Measurements from ENCODE around the gene PCDH15. TPM values are rescaled to one million over a fixed set of nuclear protein-coding genes. Genes with fewer than 3 reads are reported as not detected.

PCDH15 gene
- total RNA-seq, 1 donor from 2014 or later = 21.7 TPM

- DNase-seq (ENCODE audit: low read depth, low spot score) = no peak
- Mint-ChIP-seq H3K27me3 (ENCODE audit: low read depth) (no peaks in the 10 kb centered on the region), H3K4me1 (no peaks in the 10 kb centered on the region), H3K36me3 (ENCODE audit: low read depth) (no peaks in the 10 kb centered on the region), H3K27ac (ENCODE audit: unreplicated experiment) (no peak overlapping the region), H3K4me3 (no peak overlapping the region), H3K9me3 (peaks cover 2% of the 10 kb centered on the region)
- TF ChIP-seq CTCF (conservative IDR thresholded peaks at IDR 0.05) = no peak
Observed at GRCh38 chr10:54065106-54065505, 735.9 kb downstream of the PCDH15 start.

GRCh38 chr10:54064215-54064614 is 736.8 kb downstream of the PCDH15 start:
- DNase-seq (ENCODE audit: low read depth, low spot score) = no peak
- Mint-ChIP-seq H3K27me3 (ENCODE audit: low read depth) (no peaks in the 10 kb centered on the region), H3K27ac (ENCODE audit: unreplicated experiment) (no peak overlapping the region), H3K4me3 (no peak overlapping the region), H3K9me3 (peaks cover 2% of the 10 kb centered on the region), H3K36me3 (ENCODE audit: low read depth) (peaks cover 3% of the 10 kb centered on the region), H3K4me1 (no peaks in the 10 kb centered on the region)
- TF ChIP-seq CTCF (conservative IDR thresholded peaks at IDR 0.05) = no peak

GRCh38 chr10:54063514-54063913 is 737.5 kb downstream of the PCDH15 start:
- no peak for DNase-seq (ENCODE audit: low read depth, low spot score)
- Mint-ChIP-seq H3K27me3 (ENCODE audit: low read depth) (no peaks in the 10 kb centered on the region), H3K4me3 (no peak overlapping the region), H3K27ac (ENCODE audit: unreplicated experiment) (no peak overlapping the region), H3K4me1 (no peaks in the 10 kb centered on the region), H3K9me3 (peaks cover 5% of the 10 kb centered on the region), H3K36me3 (ENCODE audit: low read depth) (peaks cover 7% of the 10 kb centered on the region)
- no peak for TF ChIP-seq CTCF (conservative IDR thresholded peaks at IDR 0.05)

GRCh38 chr10:54060572-54060971 is 740.5 kb downstream of the PCDH15 start:
- H3K9me3 Mint-ChIP-seq = peaks cover 12% of the 10 kb centered on the region
- no peak overlapping the region for H3K27ac Mint-ChIP-seq (ENCODE audit: unreplicated experiment)
- peaks cover 19% of the 10 kb centered on the region for H3K36me3 Mint-ChIP-seq (ENCODE audit: low read depth)
- no peak for DNase-seq (ENCODE audit: low read depth, low spot score)
- no peak overlapping the region for H3K4me3 Mint-ChIP-seq
- no peak for TF ChIP-seq CTCF (conservative IDR thresholded peaks at IDR 0.05)
- H3K4me1 Mint-ChIP-seq = no peaks in the 10 kb centered on the region
- H3K27me3 Mint-ChIP-seq (ENCODE audit: low read depth) = no peaks in the 10 kb centered on the region

- no peaks in the 10 kb centered on the region for H3K27me3 Mint-ChIP-seq (ENCODE audit: low read depth)
- peaks cover 12% of the 10 kb centered on the region for H3K9me3 Mint-ChIP-seq
- peaks cover 19% of the 10 kb centered on the region for H3K36me3 Mint-ChIP-seq (ENCODE audit: low read depth)
- no peak overlapping the region for H3K27ac Mint-ChIP-seq (ENCODE audit: unreplicated experiment)
- H3K4me1 Mint-ChIP-seq = no peaks in the 10 kb centered on the region
- TF ChIP-seq CTCF (conservative IDR thresholded peaks at IDR 0.05) = no peak
- no peak for DNase-seq (ENCODE audit: low read depth, low spot score)
- H3K4me3 Mint-ChIP-seq = no peak overlapping the region
Observed at GRCh38 chr10:54057357-54057756, 743.7 kb downstream of the PCDH15 start.

GRCh38 chr10:54026340-54026739 is 774.7 kb downstream of the PCDH15 start:
- no peaks in the 10 kb centered on the region for H3K4me1 Mint-ChIP-seq
- no peak overlapping the region for H3K4me3 Mint-ChIP-seq
- H3K27me3 Mint-ChIP-seq (ENCODE audit: low read depth) = no peaks in the 10 kb centered on the region
- TF ChIP-seq CTCF (conservative IDR thresholded peaks at IDR 0.05) = no peak
- H3K36me3 Mint-ChIP-seq (ENCODE audit: low read depth) = no peaks in the 10 kb centered on the region
- no peak for DNase-seq (ENCODE audit: low read depth, low spot score)
- no peak overlapping the region for H3K27ac Mint-ChIP-seq (ENCODE audit: unreplicated experiment)
- no peaks in the 10 kb centered on the region for H3K9me3 Mint-ChIP-seq

All from neural crest cell (in vitro differentiated cells).